HepG2 (cell line): ENCODE results near the gene KLF13. TPM values are rescaled to one million over a fixed set of nuclear protein-coding genes. Genes with fewer than 3 reads are reported as not detected.
A peak's percentile ranks its signal among the peaks of the same experiment; 100 is the strongest.

Experiments
- ATAC-seq: fragments of 200-7000 bp; cut with Tn5 transposase; 3 replicates; pipeline ENCODE4 v1.9.1; 2020; ENCODE audit warnings: mild to moderate bottlenecking, moderate library complexity
- BruUV-seq: library from RNA; stranded (reverse); fragments of 400-500 nt; replicated peaks from 2 replicates; lab custom pipeline; 2021; lab: Mats Ljungman, UMichigan
- CTCF ChIA-PET: fragments of 300-600 bp; formaldehyde crosslinking; extraction: SDS; loops from one replicate; lab custom pipeline; 2021; ENCODE audit warnings: low total read pairs, inconsistent platforms, low intra/inter-chr PET ratio; lab: Yijun Ruan, JAX
- POLR2A ChIA-PET: fragments of 350-600 bp; sonication (Branson Sonifier 250); formaldehyde crosslinking; loops from one replicate; lab custom pipeline; 2020; ENCODE audit warnings: antibody characterized with exemption, inconsistent platforms; lab: Yijun Ruan, JAX
- DNase-seq: peaks from one replicate; pipeline ENCODE4 v3.0.0-alpha.2; 2015; ENCODE audit warnings: low spot score
- FAIRE-seq: peaks from 3 replicates; lab custom pipeline; 2011; peaks lifted over from hg19 to GRCh38; lab: Jason Lieb, UNC
- H2AFZ ChIP-seq: one replicate; pipeline ENCODE4 v1.6.1; 2011; ENCODE audit warnings: low read length, inconsistent platforms
- H3K27ac ChIP-seq: fragments of 300-600 bp; 3 replicates; pipeline ENCODE4 v1.8.0; 2011; ENCODE audit warnings: mixed run types, mild to moderate bottlenecking, mixed read lengths, low read length, inconsistent platforms; ENCODE audit not compliant: insufficient read depth; ENCODE audit errors: extremely low read length
- H3K27me3 ChIP-seq, 2 experiments: fragments of 200-600 bp in 1 of 2; 2 replicates in 1 of 2; 3 replicates in 1 of 2; pipeline versions ENCODE4 v1.6.0 to v1.8.0; 2011; ENCODE audit warnings: low read length in 2 of 2, mild to moderate bottlenecking in 2 of 2, moderate library complexity in 2 of 2, inconsistent platforms in 1 of 2; ENCODE audit not compliant: insufficient read depth in 2 of 2, control insufficient read depth in 1 of 2
- H3K36me3 ChIP-seq, 2 experiments: fragments of 200-600 bp in 1 of 2; replicated peaks in 1 of 2; 2 replicates in 1 of 2; 3 replicates in 1 of 2; pipeline versions ENCODE4 v1.5.1 to v1.8.0; 2011; ENCODE audit warnings: low read length in 2 of 2, inconsistent platforms in 1 of 2; ENCODE audit not compliant: insufficient read depth in 2 of 2, control insufficient read depth in 1 of 2
- H3K4me1 ChIP-seq: 2 replicates; pipeline ENCODE4 v1.5.1; 2012; ENCODE audit warnings: low read length, inconsistent platforms; ENCODE audit not compliant: insufficient read depth
- H3K4me2 ChIP-seq: 2 replicates; pipeline ENCODE4 v1.6.0; 2011; ENCODE audit warnings: low read depth, low read length, inconsistent platforms
- H3K4me3 ChIP-seq, 3 experiments: fragments of 200-600 bp in 1 of 3; sonication (generic), shearing (Covaris generic) in 1 of 3; replicated peaks in 1 of 3; 2 replicates each; pipeline ENCODE4 v1.5.1; 2011 to 2016; ENCODE audit warnings: low read length in 3 of 3, inconsistent platforms in 2 of 3, low read depth in 2 of 3, mild to moderate bottlenecking in 2 of 3, control low read depth in 1 of 3, mixed read lengths in 1 of 3; ENCODE audit not compliant: insufficient read depth in 1 of 3
- H3K79me2 ChIP-seq: one replicate; pipeline ENCODE4 v1.6.1; 2011; ENCODE audit warnings: low read length, inconsistent platforms; ENCODE audit not compliant: insufficient read depth
- H3K9ac ChIP-seq: 2 replicates; pipeline ENCODE4 v1.6.0; 2011; ENCODE audit warnings: mild to moderate bottlenecking, low read depth, low read length, inconsistent platforms; ENCODE audit not compliant: insufficient read depth
- H3K9me3 ChIP-seq: 2 replicates; pipeline ENCODE4 v1.5.1; 2012; ENCODE audit warnings: mild to moderate bottlenecking, low read length
- H4K20me1 ChIP-seq: 2 replicates; pipeline ENCODE4 v1.6.0; 2011; ENCODE audit warnings: inconsistent platforms, mild to moderate bottlenecking, low read length, moderate library complexity; ENCODE audit not compliant: insufficient read depth
- ATF7 ChIP-seq, 2 experiments: fragments of 450-650 bp in 1 of 2; sonication (generic) in 1 of 2; formaldehyde crosslinking in 1 of 2; IDR thresholded peaks; 2 replicates each; pipeline versions ENCODE4 v1.4.0 to v1.6.1; 2016 to 2020; ENCODE audit warnings: antibody characterized with exemption in 1 of 2, mild to moderate bottlenecking in 1 of 2, missing genetic modification reagents in 1 of 2
- DPF2 ChIP-seq: sonication (generic); formaldehyde crosslinking; IDR thresholded peaks from 2 replicates; pipeline ENCODE4 v1.4.0; 2020; ENCODE audit warnings: mild to moderate bottlenecking, low read depth, missing genetic modification reagents, borderline replicate concordance
- GATA4 ChIP-seq: sonication (generic); IDR thresholded peaks from 2 replicates; pipeline ENCODE4 v1.6.1; 2016; ENCODE audit warnings: antibody characterized with exemption, low read depth, borderline replicate concordance
- IRF2 ChIP-seq: IDR thresholded peaks from 2 replicates; pipeline ENCODE4 v1.6.1; 2018; ENCODE audit warnings: missing genetic modification reagents, missing compliant biosample characterization
- MED13 ChIP-seq: sonication (generic); formaldehyde crosslinking; IDR thresholded peaks from 2 replicates; pipeline ENCODE4 v1.5.0; 2020; ENCODE audit warnings: missing genetic modification reagents
- MYC ChIP-seq: sonication (generic); formaldehyde crosslinking; IDR thresholded peaks from 2 replicates; pipeline ENCODE4 v1.9.0; 2021; ENCODE audit warnings: missing genetic modification reagents, borderline replicate concordance
- ZFP1 ChIP-seq: IDR thresholded peaks from 2 replicates; pipeline ENCODE4 v1.6.1; 2016
- ZMAT3 ChIP-seq: sonication (generic); formaldehyde crosslinking; conservative IDR thresholded peaks from 2 replicates; pipeline ENCODE4 v1.7.0; 2021; ENCODE audit warnings: missing genetic modification reagents
- ZNF3 ChIP-seq: IDR thresholded peaks from 2 replicates; pipeline ENCODE4 v1.7.0; 2017; ENCODE audit warnings: inconsistent platforms
- WGBS: methylation state at CpG from one replicate; pipeline ENCODE4 v1.1.6; 2017; ENCODE audit warnings: low lambda C conversion rate; 5-methylcytosine and 5-hydroxymethylcytosine counted together
- in situ Hi-C: cut with HindIII; loops from 2 replicates; pipeline ENCODE4 v1.10.0; 2017; ENCODE audit warnings: low pct_unique_long_range_greater_than_20kb; ENCODE audit not compliant: extremely low pct_ligation_motif_present
- intact Hi-C: fragments of 100-400 bp; cut with micrococcal nuclease; formaldehyde crosslinking; loops from one replicate; pipeline ENCODE4 v1.10.0; 2022; ENCODE audit not compliant: unreplicated experiment
- polyA plus RNA-seq, 8 experiments: library from polyadenylated mRNA; depleted of rRNA in 3 of 8; stranded (reverse) in 7 of 8; unstranded in 1 of 8; fragments of >200 nt; fragmentation: Illumina TruSeq in 4 of 8; extraction: Trizol in 4 of 8; gene quantifications; 2 replicates each; pipeline versions ENCODE4 v1.2.1 to v1.2.3, GENCODE V29; 2011 to 2016; ENCODE audit warnings: low read depth in 4 of 8, missing spikeins in 1 of 8, mixed read lengths in 1 of 8; ENCODE audit not compliant: insufficient read depth in 1 of 8
- total RNA-seq, 5 experiments: library from RNA; depleted of rRNA; stranded (reverse); fragments of >200 nt; fragmentation: Illumina TruSeq; extraction: Trizol; gene quantifications; 2 replicates each; pipeline ENCODE4 v1.2.3, GENCODE V29; 2016; ENCODE audit warnings: low read depth in 1 of 5

Gene KLF13
- total and polyA plus RNA-seq, 2 of the 13 experiments (the other 11 are each of a cell fraction or from before 2014, with no cell fraction given): 16.8 to 25.1 TPM

GRCh38 chr15:31409171-31409570 lies 82.5 kb downstream of the KLF13 start:
- CTCF ChIA-PET: no interaction called here
- BruUV-seq: no TSS peak
- Histone ChIP-seq H3K36me3 (no peaks in the 10 kb centered on the region), H3K4me1 (peaks cover 22% of the 10 kb centered on the region), H3K4me3 (no peak overlapping the region), H3K79me2 (no peaks in the 10 kb centered on the region), H4K20me1 (no peaks in the 10 kb centered on the region), H3K9ac (no peak overlapping the region), H2AFZ (no peak overlapping the region), H3K9me3 (peaks cover 11% of the 10 kb centered on the region; the same call in 1 of the 2 replicates), H3K4me2 (no peak overlapping the region), H3K27me3 (peaks cover 0 to 9% of the 10 kb centered on the region in 2 experiments; a peak in 2 of 5 replicates), H3K27ac (no peak overlapping the region)
- no peak for ATAC-seq
- TF ChIP-seq ATF7 (IDR thresholded peaks at IDR 0.05) (peak; percentile 60; the same call in 1 of the 2 replicates), ATF7 (CRISPR knock-in tag; IDR thresholded peaks at IDR 0.05) (no peak), ZMAT3 (CRISPR knock-in tag) (no peak), IRF2 (CRISPR knock-in tag) (no peak)
- in situ Hi-C loops (no loop called here), intact Hi-C loops (no loop called here)
- 44% methylated on average over 2 of the region's 2 CpGs for WGBS
- POLR2A ChIA-PET: no interaction called here
- no peak for DNase-seq
- no peak for FAIRE-seq

DNA sequence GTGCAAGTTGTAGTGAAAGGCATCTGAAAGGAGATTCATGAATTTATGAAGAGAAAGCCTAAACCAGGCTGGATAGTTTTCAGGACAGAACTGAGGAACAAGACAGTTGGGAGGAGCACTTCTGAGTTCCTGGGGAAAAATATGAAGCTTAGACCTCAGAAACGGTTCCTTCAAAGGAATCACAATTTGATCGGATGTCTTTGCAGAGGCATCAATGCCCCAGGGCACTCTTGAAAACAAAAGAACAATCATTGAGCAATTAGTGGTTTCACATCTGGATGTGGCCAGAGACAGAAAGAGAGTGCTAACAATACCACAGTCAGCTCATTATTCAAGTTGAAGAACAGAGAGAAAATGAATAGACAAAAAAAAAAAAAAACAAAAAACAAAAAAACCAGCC lies 86.2 kb downstream of the KLF13 start:
- 50% methylated on average over 2 of the region's 2 CpGs for WGBS
- H3K79me2 ChIP-seq: no peaks in the 10 kb centered on the region
- no peak overlapping the region for H3K4me3 ChIP-seq
- ATAC-seq (no peak), FAIRE-seq (no peak), DNase-seq (no peak)
- no peak overlapping the region for H3K27ac ChIP-seq
- no peaks in the 10 kb centered on the region for H3K4me1 ChIP-seq
- ChIA-PET CTCF (no interaction called here), POLR2A (no interaction called here)
- no peak overlapping the region for H2AFZ ChIP-seq
- in situ Hi-C loops (no loop called here), intact Hi-C loops (no loop called here)
- H3K36me3 ChIP-seq: no peaks in the 10 kb centered on the region
- no peak overlapping the region for H3K4me2 ChIP-seq
- no TSS peak for BruUV-seq
- no peak overlapping the region for H3K9ac ChIP-seq
- TF ChIP-seq MYC (CRISPR knock-in tag): no peak
- TF ChIP-seq DPF2 (CRISPR knock-in tag): no peak
- no peak for TF ChIP-seq GATA4
- TF ChIP-seq ZFP1 (CRISPR knock-in tag): no peak
- no peak for TF ChIP-seq MED13
- no peak for TF ChIP-seq ZNF3 (CRISPR knock-in tag)
- H3K9me3 ChIP-seq: peaks cover 11% of the 10 kb centered on the region; the same call in 1 of the 2 replicates
- no peaks in the 10 kb centered on the region for H4K20me1 ChIP-seq
- no peaks in the 10 kb centered on the region for H3K27me3 ChIP-seq
